GM06990 (cell line): ENCODE results near the gene CCNT2.

Source experiments
- DNase-seq: peaks from one replicate; pipeline ENCODE4 v3.0.0-alpha.2; 2011; ENCODE audit not compliant: insufficient read length; ENCODE audit errors: extremely low read depth
- H3K27me3 ChIP-seq: replicated peaks from 2 replicates; pipeline ENCODE4 v1.6.0; 2011; ENCODE audit warnings: low read length; ENCODE audit not compliant: control insufficient read depth, insufficient read depth
- H3K36me3 ChIP-seq: 2 replicates; pipeline ENCODE4 v1.5.1; 2011; ENCODE audit warnings: low read length; ENCODE audit not compliant: control insufficient read depth, insufficient read depth
- H3K4me3 ChIP-seq: replicated peaks from 2 replicates; pipeline ENCODE4 v1.5.1; 2011; ENCODE audit warnings: low read depth, mild to moderate bottlenecking, control low read depth, low read length
- TF ChIP-seq, protein P1 (sequence below): IDR thresholded peaks from 2 replicates; pipeline ENCODE4 v1.5.1; 2011; ENCODE audit warnings: low read length, control low read depth, mild to moderate bottlenecking, inconsistent platforms; ENCODE audit not compliant: insufficient read depth, poor library complexity, severe bottlenecking

Gene CCNT2

DNA sequence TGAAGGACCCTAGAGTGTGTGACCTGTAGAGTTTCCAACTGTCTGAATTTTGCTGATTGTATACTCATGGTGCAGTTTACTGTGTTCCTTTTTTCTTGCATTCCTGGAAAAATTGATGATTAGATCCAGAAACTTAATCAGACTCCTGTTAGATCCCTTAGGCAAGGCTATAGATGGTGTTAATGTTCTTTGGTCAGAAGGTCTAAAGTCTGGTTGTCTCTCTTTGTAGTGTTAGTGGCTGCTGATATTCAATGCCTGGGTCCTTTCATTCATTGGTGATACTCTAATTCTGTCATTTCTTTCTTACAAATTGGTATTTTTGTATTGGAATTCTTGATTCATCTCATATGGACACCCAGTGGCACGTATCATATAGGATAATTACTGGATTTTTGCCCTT lies 6.3 kb downstream of the CCNT2 start:
- H3K4me3 ChIP-seq: no peak overlapping the region
- TF ChIP-seq, protein P1, sequence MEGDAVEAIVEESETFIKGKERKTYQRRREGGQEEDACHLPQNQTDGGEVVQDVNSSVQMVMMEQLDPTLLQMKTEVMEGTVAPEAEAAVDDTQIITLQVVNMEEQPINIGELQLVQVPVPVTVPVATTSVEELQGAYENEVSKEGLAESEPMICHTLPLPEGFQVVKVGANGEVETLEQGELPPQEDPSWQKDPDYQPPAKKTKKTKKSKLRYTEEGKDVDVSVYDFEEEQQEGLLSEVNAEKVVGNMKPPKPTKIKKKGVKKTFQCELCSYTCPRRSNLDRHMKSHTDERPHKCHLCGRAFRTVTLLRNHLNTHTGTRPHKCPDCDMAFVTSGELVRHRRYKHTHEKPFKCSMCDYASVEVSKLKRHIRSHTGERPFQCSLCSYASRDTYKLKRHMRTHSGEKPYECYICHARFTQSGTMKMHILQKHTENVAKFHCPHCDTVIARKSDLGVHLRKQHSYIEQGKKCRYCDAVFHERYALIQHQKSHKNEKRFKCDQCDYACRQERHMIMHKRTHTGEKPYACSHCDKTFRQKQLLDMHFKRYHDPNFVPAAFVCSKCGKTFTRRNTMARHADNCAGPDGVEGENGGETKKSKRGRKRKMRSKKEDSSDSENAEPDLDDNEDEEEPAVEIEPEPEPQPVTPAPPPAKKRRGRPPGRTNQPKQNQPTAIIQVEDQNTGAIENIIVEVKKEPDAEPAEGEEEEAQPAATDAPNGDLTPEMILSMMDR: no peak

DNA sequence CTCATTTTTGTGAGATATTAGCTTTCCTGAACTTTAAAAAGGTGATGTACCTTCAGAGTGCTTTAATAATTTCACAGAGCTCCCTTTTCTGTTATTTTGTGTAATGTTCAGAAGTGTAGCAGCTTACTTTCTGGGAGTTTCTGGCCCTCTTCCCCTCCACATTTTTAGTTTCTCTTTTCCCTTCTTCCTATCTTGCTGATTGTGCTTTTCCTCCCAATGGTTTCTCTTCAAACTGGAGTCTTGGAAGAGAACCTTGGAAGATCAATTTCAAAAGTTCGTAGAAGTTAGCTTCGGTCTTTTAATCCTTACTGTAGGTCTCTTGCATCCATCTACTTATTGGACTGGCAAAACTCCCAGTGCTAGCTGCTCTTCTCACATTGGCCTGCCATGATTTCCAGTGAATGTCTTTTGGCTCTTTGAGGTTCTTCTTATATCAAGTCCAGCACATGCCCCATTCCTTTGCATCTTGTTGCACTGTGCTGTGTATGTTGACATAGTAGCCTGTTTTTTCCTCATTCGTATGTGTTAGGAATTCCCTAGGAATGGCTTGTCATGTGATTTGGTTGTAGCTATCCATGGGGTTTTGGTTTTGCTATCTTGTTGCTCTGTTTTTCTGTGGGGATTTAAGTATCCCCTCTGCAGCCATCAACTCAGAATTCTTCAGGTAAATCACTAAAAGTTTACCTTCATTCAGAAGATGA lies 7.8 kb downstream of the CCNT2 start:
- H3K4me3 ChIP-seq: no peak overlapping the region
- DNase-seq: no peak
- TF ChIP-seq, protein P1: no peak
- no peaks in the 10 kb centered on the region for H3K27me3 ChIP-seq
- no peaks in the 10 kb centered on the region; the same call in none of the 2 replicates for H3K36me3 ChIP-seq

More for the DNA sequence above, 6.3 kb downstream of the CCNT2 start:
- no peaks in the 10 kb centered on the region; the same call in none of the 2 replicates for H3K36me3 ChIP-seq
- no peak for DNase-seq
- no peaks in the 10 kb centered on the region for H3K27me3 ChIP-seq

DNA sequence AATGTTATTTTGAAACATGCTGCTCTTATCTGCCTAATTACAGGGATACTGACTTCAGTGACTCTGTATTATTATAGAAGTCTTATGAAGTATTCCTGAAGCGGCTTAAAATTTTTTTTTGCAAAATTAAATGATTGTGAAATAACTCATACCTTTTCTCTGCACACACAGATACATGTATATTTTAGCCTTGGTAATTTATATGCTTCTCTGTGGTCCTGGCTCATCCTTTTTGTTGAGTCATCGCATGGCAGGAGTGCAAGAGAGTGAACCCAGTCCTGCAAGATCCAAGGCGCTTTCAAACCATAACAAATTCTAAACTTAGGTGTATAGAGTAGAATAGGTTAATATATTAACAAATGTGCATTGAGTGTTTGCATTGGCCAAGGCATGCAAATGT lies 8.6 kb downstream of the CCNT2 start:
- TF ChIP-seq, protein P1: no peak
- DNase-seq: no peak
- Histone ChIP-seq H3K27me3 (no peaks in the 10 kb centered on the region), H3K4me3 (no peak overlapping the region), H3K36me3 (no peaks in the 10 kb centered on the region; the same call in none of the 2 replicates)

DNA sequence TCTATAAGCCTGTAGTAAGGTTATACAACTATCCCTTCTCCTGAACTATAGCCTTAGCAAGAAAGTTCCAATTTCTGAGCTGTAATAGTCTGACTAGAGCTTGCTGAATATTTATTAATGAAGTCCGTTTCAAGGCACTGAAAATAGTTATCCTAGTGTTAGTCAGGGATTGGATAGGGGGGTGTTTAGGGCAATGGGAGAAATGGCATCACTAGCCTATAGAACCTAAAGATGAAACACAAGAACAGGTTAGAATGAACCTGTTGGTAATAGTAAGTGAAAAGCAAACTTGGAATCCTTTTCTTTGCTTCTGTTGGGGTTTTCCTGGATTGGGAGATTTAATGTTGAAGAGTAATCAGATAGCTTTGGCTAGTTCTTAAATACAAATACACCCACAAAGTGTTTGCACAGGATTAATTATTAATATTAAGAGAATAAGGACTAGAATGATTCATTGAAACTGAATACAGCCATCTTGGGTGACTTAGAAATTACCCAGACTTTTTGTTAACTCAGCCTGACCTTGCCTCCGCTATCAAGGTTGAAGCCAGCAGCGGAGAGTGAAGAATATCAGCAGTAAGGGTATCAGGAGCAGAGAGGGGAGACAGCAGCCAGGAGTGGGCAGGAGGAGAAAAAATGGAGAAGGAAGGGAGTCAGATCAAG lies 14.4 kb downstream of the CCNT2 start:
- Histone ChIP-seq H3K27me3 (no peaks in the 10 kb centered on the region), H3K36me3 (no peaks in the 10 kb centered on the region; the same call in 1 of the 2 replicates), H3K4me3 (no peak overlapping the region)
- TF ChIP-seq, protein P1: no peak
- no peak for DNase-seq

DNA sequence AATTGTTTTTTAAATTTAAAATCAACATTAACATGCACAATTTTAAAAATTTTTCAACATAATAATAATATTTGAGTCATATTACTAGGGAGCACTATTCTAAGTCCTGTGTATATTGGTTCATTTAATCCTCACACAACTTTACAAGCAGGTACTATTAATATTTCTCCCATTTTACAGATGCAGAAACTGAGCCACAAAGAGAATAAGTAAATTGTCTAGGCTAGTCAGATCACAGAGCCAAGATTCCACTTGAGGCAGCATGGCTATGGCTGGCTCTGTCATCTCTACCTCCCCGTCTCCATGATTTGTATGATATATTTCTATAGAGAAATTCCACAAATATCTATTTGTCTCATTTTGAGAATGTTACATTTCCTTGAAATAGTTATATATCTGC lies 15.1 kb downstream of the CCNT2 start:
- no peak for DNase-seq
- Histone ChIP-seq H3K36me3 (peaks cover 1% of the 10 kb centered on the region; the same call in 1 of the 2 replicates), H3K4me3 (no peak overlapping the region), H3K27me3 (no peaks in the 10 kb centered on the region)
- TF ChIP-seq, protein P1: no peak
